SK-N-SH (cell line): Measurements from ENCODE around the gene FHOD3. TPM values are rescaled to one million over a fixed set of nuclear protein-coding genes. Genes with fewer than 3 reads are reported as not detected.

Source experiments
- CTCF ChIA-PET: fragments of 300-600, 350-600 bp; formaldehyde crosslinking; extraction: SDS; loops from one replicate; lab custom pipeline; 2021; lab: Yijun Ruan, JAX
- POLR2A ChIA-PET: fragments of 350-600 bp; sonication (Branson Sonifier 250); formaldehyde crosslinking; extraction: SDS; loops from one replicate; lab custom pipeline; 2020; ENCODE audit warnings: antibody characterized with exemption, inconsistent platforms; lab: Yijun Ruan, JAX
- DNase-seq: peaks from one replicate; pipeline ENCODE4 v3.0.0; 2012
- H2AFZ ChIP-seq: fragments of 200-600 bp; sonication (generic); 2 replicates; pipeline ENCODE4 v1.8.1; 2016; ENCODE audit warnings: antibody characterized with exemption, mild to moderate bottlenecking, low read depth
- H3F3A ChIP-seq: fragments of 200-600 bp; sonication (generic); replicated peaks from 2 replicates; pipeline ENCODE3; 2016; ENCODE audit warnings: antibody characterized with exemption, mild to moderate bottlenecking; ENCODE audit not compliant: insufficient read depth
- H3K27ac ChIP-seq, 2 experiments: fragments of 200-500 bp in 1 of 2; fragments of 200-600 bp in 1 of 2; sonication (Bioruptor generic) in 1 of 2; sonication (generic), shearing (Covaris generic) in 1 of 2; 2 replicates each; pipeline versions ENCODE4 v1.5.1 to v1.6.1; 2014 to 2016; ENCODE audit warnings: low read depth in 2 of 2, inconsistent platforms in 1 of 2, low read length in 1 of 2, mild to moderate bottlenecking in 1 of 2, mixed read lengths in 1 of 2
- H3K27me3 ChIP-seq: fragments of 200-600 bp; sonication (generic), shearing (Covaris generic); 2 replicates; pipeline ENCODE4 v1.6.1; 2016; ENCODE audit warnings: mixed run types; ENCODE audit not compliant: insufficient read depth
- H3K36me3 ChIP-seq, 2 experiments: fragments of 200-500 bp in 1 of 2; fragments of 200-600 bp in 1 of 2; sonication (Bioruptor generic) in 1 of 2; sonication (generic) in 1 of 2; replicated peaks in 1 of 2; 2 replicates each; pipeline versions ENCODE3 to v1.5.1; 2014 to 2016; ENCODE audit warnings: low read length in 1 of 2, mild to moderate bottlenecking in 1 of 2; ENCODE audit not compliant: insufficient read depth in 2 of 2, control insufficient read depth in 1 of 2
- H3K4me1 ChIP-seq, 2 experiments: fragments of 200-500 bp in 1 of 2; fragments of 200-600 bp in 1 of 2; sonication (Bioruptor generic) in 1 of 2; sonication (generic), shearing (Covaris generic) in 1 of 2; 2 replicates each; pipeline versions ENCODE4 v1.5.1 to v1.6.1; 2014 to 2016; ENCODE audit warnings: low read depth in 1 of 2, low read length in 1 of 2, mixed run types in 1 of 2; ENCODE audit not compliant: insufficient read depth in 2 of 2, control insufficient read depth in 1 of 2
- H3K4me2 ChIP-seq: fragments of 200-600 bp; sonication (generic), shearing (Covaris generic); 2 replicates; pipeline ENCODE4 v1.6.1; 2017; ENCODE audit warnings: mixed run types
- H3K4me3 ChIP-seq, 2 experiments: fragments of 200-500 bp in 1 of 2; fragments of 200-600 bp in 1 of 2; sonication (Bioruptor generic) in 1 of 2; sonication (generic), shearing (Covaris generic) in 1 of 2; 2 replicates each; pipeline versions ENCODE4 v1.5.1 to v1.8.1; 2014 to 2016; ENCODE audit warnings: low read depth in 2 of 2, inconsistent platforms in 1 of 2, low read length in 1 of 2, mild to moderate bottlenecking in 1 of 2, mixed read lengths in 1 of 2, moderate library complexity in 1 of 2
- H3K79me2 ChIP-seq: fragments of 200-600 bp; sonication (generic); 2 replicates; pipeline ENCODE4 v1.8.1; 2017; ENCODE audit warnings: mild to moderate bottlenecking; ENCODE audit not compliant: insufficient read depth
- H3K9ac ChIP-seq: fragments of 200-600 bp; sonication (generic); 2 replicates; pipeline ENCODE4 v1.6.1; 2017; ENCODE audit warnings: mixed run types
- H3K9me2 ChIP-seq: fragments of 200-600 bp; sonication (generic); 2 replicates; pipeline ENCODE4 v1.6.1; 2017; ENCODE audit warnings: mixed run types
- H3K9me3 ChIP-seq: fragments of 200-600 bp; sonication (generic); 2 replicates; pipeline ENCODE4 v1.6.1; 2017; ENCODE audit warnings: mixed run types, mild to moderate bottlenecking, moderate library complexity
- H4K20me1 ChIP-seq: fragments of 200-600 bp; sonication (generic); 2 replicates; pipeline ENCODE4 v1.6.1; 2017; ENCODE audit warnings: mild to moderate bottlenecking, mixed run types; ENCODE audit not compliant: insufficient read depth
- CHD2 ChIP-seq: fragments of 150-350 bp; IDR thresholded peaks from 2 replicates; pipeline ENCODE4 v1.6.1; 2018; ENCODE audit warnings: low read length; ENCODE audit not compliant: partially characterized antibody
- EZH2phosphoT487 ChIP-seq: fragments of 200-600 bp; sonication (generic); IDR thresholded peaks from 2 replicates; pipeline ENCODE4 v1.6.1; 2017; ENCODE audit warnings: low read depth, mixed run types, mild to moderate bottlenecking, antibody characterized with exemption, moderate library complexity, borderline replicate concordance
- FOSL2 ChIP-seq: IDR thresholded peaks from 2 replicates; pipeline ENCODE4 v1.4.0; 2012; ENCODE audit warnings: low read depth, mild to moderate bottlenecking, moderate library complexity, borderline replicate concordance
- FOXJ3 ChIP-seq: sonication (generic); formaldehyde crosslinking; IDR thresholded peaks from 2 replicates; pipeline ENCODE4 v1.5.1; 2020; ENCODE audit warnings: mild to moderate bottlenecking, missing genetic modification reagents
- GABPA ChIP-seq: IDR thresholded peaks from 2 replicates; pipeline ENCODE4 v1.4.0; 2012; ENCODE audit warnings: low read depth, mild to moderate bottlenecking
- GATA2 ChIP-seq: sonication (generic); formaldehyde crosslinking; IDR thresholded peaks from 2 replicates; pipeline ENCODE4 v1.5.0; 2020; ENCODE audit warnings: mild to moderate bottlenecking, missing genetic modification reagents
- MAX ChIP-seq: IDR thresholded peaks from 2 replicates; pipeline ENCODE4 v1.4.0; 2012; ENCODE audit warnings: low read depth
- MEF2A ChIP-seq: IDR thresholded peaks from 2 replicates; pipeline ENCODE4 v1.4.0; 2012; ENCODE audit warnings: low read depth, borderline replicate concordance
- NFIC ChIP-seq: IDR thresholded peaks from 2 replicates; pipeline ENCODE4 v1.4.0; 2012; ENCODE audit warnings: borderline replicate concordance
- PBX3 ChIP-seq: IDR thresholded peaks from 2 replicates; pipeline ENCODE4; 2012
- RCOR1 ChIP-seq: fragments of 150-350 bp; IDR thresholded peaks from 2 replicates; pipeline ENCODE4 v1.6.1; 2017; ENCODE audit warnings: antibody characterized with exemption, low read length
- SMC3 ChIP-seq: IDR thresholded peaks from 2 replicates; pipeline ENCODE4 v1.6.1; 2012; ENCODE audit warnings: low read depth, low read length, improper control_type of control experiment
- TAF1 ChIP-seq: IDR thresholded peaks from 2 replicates; pipeline ENCODE4 v1.6.1; 2012; ENCODE audit warnings: low read depth, mild to moderate bottlenecking, low read length, moderate library complexity, borderline replicate concordance
- TCF12 ChIP-seq: IDR thresholded peaks from 2 replicates; pipeline ENCODE4 v1.4.0; 2012
- USF2 ChIP-seq: fragments of 150-350 bp; IDR thresholded peaks from 2 replicates; pipeline ENCODE4 v1.6.1; 2017; ENCODE audit warnings: antibody characterized with exemption, low read length, low read depth, borderline replicate concordance
- WGBS: methylation state at CpG from one replicate; pipeline ENCODE4 v1.1.6; 2017; ENCODE audit warnings: low lambda C conversion rate; 5-methylcytosine and 5-hydroxymethylcytosine counted together
- polyA plus RNA-seq, 3 experiments: library from polyadenylated mRNA; depleted of rRNA; stranded (reverse); fragments of >200 nt; gene quantifications; 2 replicates each; pipeline ENCODE4 v1.2.3, GENCODE V29; 2012

Gene FHOD3
- polyA plus RNA-seq, 1 of the 3 experiments (the other 2 are of a cell fraction), result 10.9 TPM

GRCh38 chr18:36558234-36558633, 260.7 kb downstream of the FHOD3 start:
- 98% methylated on average over 1 of the region's 1 CpG for WGBS
- H3K9me2 ChIP-seq, result no peaks in the 10 kb centered on the region
- H3K4me3 ChIP-seq, result no peak overlapping the region
- CTCF ChIA-PET, result interaction anchor here (0.9 kb wide), 1 partner anchor 17 kb away, joined by 3 read pairs; no protein-coding TSS in a partner anchor
- no peaks in the 10 kb centered on the region for H3K36me3 ChIP-seq
- TF ChIP-seq FOXJ3 (CRISPR knock-in tag) (no peak), PBX3 (no peak), TAF1 (no peak), USF2 (no peak), MAX (no peak)
- no peak overlapping the region for H3K27ac ChIP-seq
- peaks cover 0 to 2% of the 10 kb centered on the region in 2 experiments; a peak in 1 of 4 replicates for H3K4me1 ChIP-seq
- no peaks in the 10 kb centered on the region for H4K20me1 ChIP-seq
- H3K4me2 ChIP-seq, result no peak overlapping the region
- no peaks in the 10 kb centered on the region for H3K27me3 ChIP-seq
- no peaks in the 10 kb centered on the region for H3K9me3 ChIP-seq
- no peaks in the 10 kb centered on the region for H3K79me2 ChIP-seq
- no peaks in the 10 kb centered on the region for H3F3A ChIP-seq
- POLR2A ChIA-PET, result no interaction called here
- H2AFZ ChIP-seq, result no peak overlapping the region
- DNase-seq, result no peak
- no peak overlapping the region for H3K9ac ChIP-seq

GRCh38 chr18:36559149-36559857, 261.8 kb downstream of the FHOD3 start:
- Histone ChIP-seq H3K9ac (no peak overlapping the region), H3K79me2 (no peaks in the 10 kb centered on the region), H3K4me2 (no peak overlapping the region), H4K20me1 (no peaks in the 10 kb centered on the region), H3K4me3 (no peak overlapping the region), H3F3A (no peaks in the 10 kb centered on the region), H3K9me2 (no peaks in the 10 kb centered on the region), H3K9me3 (no peaks in the 10 kb centered on the region), H3K27me3 (no peaks in the 10 kb centered on the region), H3K36me3 (no peaks in the 10 kb centered on the region), H3K4me1 (peaks cover 0 to 2% of the 10 kb centered on the region in 2 experiments; a peak in 1 of 4 replicates), H2AFZ (no peak overlapping the region), H3K27ac (no peak overlapping the region)
- ChIA-PET POLR2A (no interaction called here), CTCF (interaction anchor here (1.2 kb wide), 1 partner anchor 12 kb away, joined by 5 read pairs; no protein-coding TSS in a partner anchor)
- 68% methylated on average over 8 of the region's 8 CpGs for WGBS
- no peak for DNase-seq
- TF ChIP-seq CHD2 (no peak), RCOR1 (no peak), SMC3 (no peak), TCF12 (no peak), GABPA (no peak), MEF2A (no peak), GATA2 (no peak), NFIC (no peak), USF2 (no peak), EZH2phosphoT487 (no peak), FOXJ3 (CRISPR knock-in tag) (no peak), FOSL2 (no peak), MAX (no peak)
